SK-N-SH treated with all-trans-retinoic acid at 6 μM for 48 hours (cell line): Measurements from ENCODE around the gene CYP2U1.
"Not testable (repeated sequence)": the region's sequence is repeated elsewhere in the genome, so short reads cannot be mapped to it uniquely, and the experiment has no call there.

Experiments used
- ATAC-seq: fragments of 200-7000 bp; cut with Tn5 transposase; 3 replicates; pipeline ENCODE4 v1.9.1; 2020; ENCODE audit warnings: mild to moderate bottlenecking, moderate library complexity
- ARNTL ChIP-seq: fragments of 450-650 bp; formaldehyde crosslinking; IDR thresholded peaks from 2 replicates; pipeline ENCODE4 v1.5.0; 2020; ENCODE audit warnings: low read depth, mild to moderate bottlenecking, moderate library complexity, borderline replicate concordance
- BACH2 ChIP-seq: fragments of 250-450 bp; sonication (Bioruptor Pico); IDR thresholded peaks from 2 replicates; pipeline ENCODE4 v1.9.0; 2021; ENCODE audit warnings: mild to moderate bottlenecking, borderline replicate concordance
- CSDC2 ChIP-seq: fragments of 250-450 bp; sonication (Bioruptor Pico); IDR thresholded peaks from 2 replicates; pipeline ENCODE4 v1.5.0; 2020; ENCODE audit warnings: mild to moderate bottlenecking, moderate library complexity
- CSRNP3 ChIP-seq: fragments of 250-450 bp; sonication (Bioruptor Pico); IDR thresholded peaks from 2 replicates; pipeline ENCODE4 v1.5.1; 2021; ENCODE audit warnings: mild to moderate bottlenecking, moderate library complexity
- ESRRG ChIP-seq: fragments of 250-450 bp; sonication (Bioruptor Pico); IDR thresholded peaks from 2 replicates; pipeline ENCODE4 v1.6.1; 2021; ENCODE audit warnings: mild to moderate bottlenecking
- GLIS3 ChIP-seq: fragments of 250-450 bp; sonication (Bioruptor Pico); IDR thresholded peaks from 2 replicates; pipeline ENCODE4 v1.5.0; 2020; ENCODE audit warnings: mild to moderate bottlenecking, moderate library complexity
- ISL1 ChIP-seq: fragments of 250-450 bp; sonication (Bioruptor Pico); IDR thresholded peaks from 2 replicates; pipeline ENCODE4 v2.1.2; 2022; ENCODE audit warnings: mild to moderate bottlenecking, moderate library complexity
- OSR1 ChIP-seq: fragments of 250-450 bp; sonication (Bioruptor Pico); IDR thresholded peaks from 2 replicates; pipeline ENCODE4 v1.8.0; 2022; ENCODE audit warnings: moderate library complexity, mild to moderate bottlenecking, inconsistent platforms
- PPARA ChIP-seq: fragments of 250-450 bp; sonication (Bioruptor Pico); IDR thresholded peaks from 2 replicates; pipeline ENCODE4 v1.5.0; 2020; ENCODE audit warnings: mild to moderate bottlenecking, borderline replicate concordance
- RARB ChIP-seq: fragments of 250-450 bp; sonication (Bioruptor Pico); IDR thresholded peaks from 2 replicates; pipeline ENCODE4 v1.8.0; 2021; ENCODE audit warnings: mild to moderate bottlenecking, moderate library complexity
- SNAI2 ChIP-seq: fragments of 250-450 bp; sonication (Bioruptor Pico); IDR thresholded peaks from 2 replicates; pipeline ENCODE4 v1.5.0; 2020; ENCODE audit warnings: mild to moderate bottlenecking, moderate library complexity
- TCF4 ChIP-seq: fragments of 250-450 bp; sonication (Bioruptor Pico); IDR thresholded peaks from 2 replicates; pipeline ENCODE4 v1.8.0; 2021; ENCODE audit warnings: mild to moderate bottlenecking, moderate library complexity, borderline replicate concordance
- TOX ChIP-seq: fragments of 250-450 bp; sonication (Bioruptor Pico); IDR thresholded peaks from 2 replicates; pipeline ENCODE4 v1.8.0; 2021; ENCODE audit warnings: mild to moderate bottlenecking, moderate library complexity, borderline replicate concordance
- TSHZ2 ChIP-seq: fragments of 250-450 bp; sonication (Bioruptor Pico); IDR thresholded peaks from 2 replicates; pipeline ENCODE4 v1.5.0; 2020; ENCODE audit warnings: mild to moderate bottlenecking, moderate library complexity
- ZFP3 ChIP-seq: fragments of 250-450 bp; sonication (Bioruptor Pico); IDR thresholded peaks from 2 replicates; pipeline ENCODE4 v1.5.0; 2020; ENCODE audit warnings: mild to moderate bottlenecking, moderate library complexity
- ZFP30 ChIP-seq: fragments of 450-650 bp; formaldehyde crosslinking; IDR thresholded peaks from 2 replicates; pipeline ENCODE4 v1.5.0; 2022; ENCODE audit warnings: mild to moderate bottlenecking, moderate library complexity
- ZNF565 ChIP-seq: fragments of 450-650 bp; formaldehyde crosslinking; conservative IDR thresholded peaks from 2 replicates; pipeline ENCODE4 v1.5.0; 2020; ENCODE audit warnings: low read depth, mild to moderate bottlenecking, moderate library complexity
- ZNF70 ChIP-seq: fragments of 450-650 bp; formaldehyde crosslinking; IDR thresholded peaks from 2 replicates; pipeline ENCODE4 v1.5.0; 2020; ENCODE audit warnings: mild to moderate bottlenecking, moderate library complexity
- ZNF8 ChIP-seq: fragments of 450-650 bp; formaldehyde crosslinking; IDR thresholded peaks from 2 replicates; pipeline ENCODE4 v1.5.0; 2020; ENCODE audit warnings: mild to moderate bottlenecking, moderate library complexity
- TF ChIP-seq, protein P1 (sequence below): fragments of 250-450 bp; sonication (Bioruptor Pico); IDR thresholded peaks from 2 replicates; pipeline ENCODE4 v1.5.1; 2020; ENCODE audit warnings: low read depth, mild to moderate bottlenecking, moderate library complexity
- TF ChIP-seq, protein P2 (sequence below): fragments of 250-450 bp; sonication (Bioruptor Pico); IDR thresholded peaks from 2 replicates; pipeline ENCODE4 v1.8.0; 2020; ENCODE audit warnings: mild to moderate bottlenecking, moderate library complexity, borderline replicate concordance
- TF ChIP-seq, protein P3 (sequence below): fragments of 250-450 bp; sonication (Bioruptor Pico); IDR thresholded peaks from 2 replicates; pipeline ENCODE4 v1.8.0; 2021; ENCODE audit warnings: low read depth, mild to moderate bottlenecking, moderate library complexity, borderline replicate concordance

The CYP2U1 gene

DNA sequence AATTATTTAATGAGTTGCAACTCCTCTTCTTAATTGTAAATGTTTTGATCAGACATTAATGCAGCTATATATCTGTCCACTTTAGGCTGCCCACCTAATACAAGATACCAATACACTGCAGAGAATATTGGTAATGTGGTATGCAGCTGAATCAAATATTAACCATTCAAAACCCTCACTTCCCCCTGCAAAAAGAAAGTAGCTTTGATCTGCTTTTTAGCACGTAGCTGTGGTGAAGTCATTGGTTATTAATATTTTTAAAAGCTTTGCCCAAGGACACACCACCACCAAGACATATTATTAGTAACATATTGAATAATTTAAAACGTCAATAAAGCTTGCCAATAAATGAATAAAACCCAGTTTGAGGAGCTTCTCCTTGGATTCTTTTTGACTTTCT is 28.6 kb upstream of the CYP2U1 start:
- TF ChIP-seq ISL1 (CRISPR knock-in tag) (no peak), CSRNP3 (CRISPR knock-in tag) (no peak), OSR1 (no peak), ZFP3 (CRISPR knock-in tag) (no peak), SNAI2 (CRISPR knock-in tag) (no peak), PPARA (CRISPR knock-in tag) (no peak), TSHZ2 (no peak), ZNF565 (CRISPR knock-in tag) (no peak), RARB (no peak), ZNF70 (CRISPR knock-in tag) (no peak), ZFP30 (no peak), TOX (no peak), GLIS3 (CRISPR knock-in tag) (no peak), ARNTL (no peak), ZNF8 (CRISPR knock-in tag) (no peak), BACH2 (CRISPR knock-in tag) (no peak)
- TF ChIP-seq, protein P1, sequence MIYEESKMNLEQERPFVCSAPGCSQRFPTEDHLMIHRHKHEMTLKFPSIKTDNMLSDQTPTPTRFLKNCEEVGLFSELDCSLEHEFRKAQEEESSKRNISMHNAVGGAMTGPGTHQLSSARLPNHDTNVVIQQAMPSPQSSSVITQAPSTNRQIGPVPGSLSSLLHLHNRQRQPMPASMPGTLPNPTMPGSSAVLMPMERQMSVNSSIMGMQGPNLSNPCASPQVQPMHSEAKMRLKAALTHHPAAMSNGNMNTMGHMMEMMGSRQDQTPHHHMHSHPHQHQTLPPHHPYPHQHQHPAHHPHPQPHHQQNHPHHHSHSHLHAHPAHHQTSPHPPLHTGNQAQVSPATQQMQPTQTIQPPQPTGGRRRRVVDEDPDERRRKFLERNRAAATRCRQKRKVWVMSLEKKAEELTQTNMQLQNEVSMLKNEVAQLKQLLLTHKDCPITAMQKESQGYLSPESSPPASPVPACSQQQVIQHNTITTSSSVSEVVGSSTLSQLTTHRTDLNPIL = no peak
- TF ChIP-seq, protein P2, sequence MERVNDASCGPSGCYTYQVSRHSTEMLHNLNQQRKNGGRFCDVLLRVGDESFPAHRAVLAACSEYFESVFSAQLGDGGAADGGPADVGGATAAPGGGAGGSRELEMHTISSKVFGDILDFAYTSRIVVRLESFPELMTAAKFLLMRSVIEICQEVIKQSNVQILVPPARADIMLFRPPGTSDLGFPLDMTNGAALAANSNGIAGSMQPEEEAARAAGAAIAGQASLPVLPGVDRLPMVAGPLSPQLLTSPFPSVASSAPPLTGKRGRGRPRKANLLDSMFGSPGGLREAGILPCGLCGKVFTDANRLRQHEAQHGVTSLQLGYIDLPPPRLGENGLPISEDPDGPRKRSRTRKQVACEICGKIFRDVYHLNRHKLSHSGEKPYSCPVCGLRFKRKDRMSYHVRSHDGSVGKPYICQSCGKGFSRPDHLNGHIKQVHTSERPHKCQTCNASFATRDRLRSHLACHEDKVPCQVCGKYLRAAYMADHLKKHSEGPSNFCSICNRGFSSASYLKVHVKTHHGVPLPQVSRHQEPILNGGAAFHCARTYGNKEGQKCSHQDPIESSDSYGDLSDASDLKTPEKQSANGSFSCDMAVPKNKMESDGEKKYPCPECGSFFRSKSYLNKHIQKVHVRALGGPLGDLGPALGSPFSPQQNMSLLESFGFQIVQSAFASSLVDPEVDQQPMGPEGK (CRISPR knock-in tag) = no peak
- no peak for ATAC-seq

DNA sequence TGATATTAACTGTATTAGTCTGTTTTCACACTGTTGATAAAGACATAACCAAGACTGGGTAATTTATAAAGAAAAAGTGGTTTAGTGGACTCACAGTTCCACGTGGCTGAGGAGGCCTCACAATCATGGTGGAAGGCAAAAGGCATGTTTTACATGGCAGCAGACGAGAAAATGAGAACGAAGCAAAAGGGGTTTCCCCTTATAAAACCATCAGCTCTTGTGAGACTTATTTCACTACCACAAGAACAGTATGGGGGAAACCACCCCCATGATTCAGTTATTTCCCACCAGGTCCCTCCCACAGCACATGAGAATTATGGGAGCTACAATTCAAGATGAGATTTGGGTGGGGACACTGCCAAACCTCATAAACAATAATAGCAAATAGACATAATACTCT is 26.3 kb upstream of the CYP2U1 start:
- ATAC-seq = not testable (repeated sequence)

- no peak for ATAC-seq
- TF ChIP-seq ZNF70 (CRISPR knock-in tag) (no peak), RARB (no peak), GLIS3 (CRISPR knock-in tag) (no peak), ZFP3 (CRISPR knock-in tag) (no peak), CSDC2 (CRISPR knock-in tag) (no peak), OSR1 (no peak), ZNF8 (CRISPR knock-in tag) (no peak), SNAI2 (CRISPR knock-in tag) (no peak), TSHZ2 (no peak), ZNF565 (CRISPR knock-in tag) (no peak), PPARA (CRISPR knock-in tag) (no peak), TCF4 (CRISPR knock-in tag) (no peak), BACH2 (CRISPR knock-in tag) (no peak), ESRRG (CRISPR knock-in tag) (no peak)
- TF ChIP-seq, protein P3, sequence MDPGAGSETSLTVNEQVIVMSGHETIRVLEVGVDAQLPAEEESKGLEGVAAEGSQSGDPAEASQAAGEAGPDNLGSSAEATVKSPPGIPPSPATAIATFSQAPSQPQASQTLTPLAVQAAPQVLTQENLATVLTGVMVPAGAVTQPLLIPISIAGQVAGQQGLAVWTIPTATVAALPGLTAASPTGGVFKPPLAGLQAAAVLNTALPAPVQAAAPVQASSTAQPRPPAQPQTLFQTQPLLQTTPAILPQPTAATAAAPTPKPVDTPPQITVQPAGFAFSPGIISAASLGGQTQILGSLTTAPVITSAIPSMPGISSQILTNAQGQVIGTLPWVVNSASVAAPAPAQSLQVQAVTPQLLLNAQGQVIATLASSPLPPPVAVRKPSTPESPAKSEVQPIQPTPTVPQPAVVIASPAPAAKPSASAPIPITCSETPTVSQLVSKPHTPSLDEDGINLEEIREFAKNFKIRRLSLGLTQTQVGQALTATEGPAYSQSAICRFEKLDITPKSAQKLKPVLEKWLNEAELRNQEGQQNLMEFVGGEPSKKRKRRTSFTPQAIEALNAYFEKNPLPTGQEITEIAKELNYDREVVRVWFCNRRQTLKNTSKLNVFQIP (CRISPR knock-in tag) = no peak
- TF ChIP-seq, protein P1 = no peak
- TF ChIP-seq, protein P2 (CRISPR knock-in tag) = no peak
Observed at GRCh38 chr4:107906458-107907100, 24.8 kb upstream of the CYP2U1 start.
